ENCODE data around the gene GPR137.
"Not testable (repeated sequence)": the region's sequence is repeated elsewhere in the genome, so short reads cannot be mapped to it uniquely, and the experiment has no call there.

GPR137 gene

DNA sequence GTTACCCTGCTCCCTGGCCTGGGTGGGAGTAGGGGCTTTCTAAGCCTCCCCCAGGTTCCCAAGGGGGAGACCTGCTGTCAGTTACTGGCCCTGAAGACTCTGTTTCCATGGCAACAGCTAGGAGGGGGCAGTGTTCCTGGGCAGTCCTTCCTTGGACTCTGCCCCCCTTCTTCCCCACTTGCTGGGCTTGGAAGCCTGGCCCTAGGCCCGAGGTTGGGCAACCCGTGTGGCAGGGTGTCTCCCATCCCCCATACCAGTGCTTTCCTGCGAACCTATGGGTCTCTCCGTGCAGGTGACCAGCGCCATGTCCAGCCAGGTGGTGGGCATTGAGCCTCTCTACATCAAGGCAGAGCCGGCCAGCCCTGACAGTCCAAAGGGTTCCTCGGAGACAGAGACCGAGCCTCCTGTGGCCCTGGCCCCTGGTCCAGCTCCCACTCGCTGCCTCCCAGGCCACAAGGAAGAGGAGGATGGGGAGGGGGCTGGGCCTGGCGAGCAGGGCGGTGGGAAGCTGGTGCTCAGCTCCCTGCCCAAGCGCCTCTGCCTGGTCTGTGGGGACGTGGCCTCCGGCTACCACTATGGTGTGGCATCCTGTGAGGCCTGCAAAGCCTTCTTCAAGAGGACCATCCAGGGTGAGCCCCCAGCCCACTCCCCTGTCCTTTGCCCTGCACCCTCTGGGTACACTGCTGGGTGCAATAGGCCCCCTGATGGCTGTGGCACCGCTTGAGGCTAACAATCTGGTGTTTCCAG lies 21.4 kb downstream of the GPR137 start:
- DNase-seq (ENCODE audit: low read depth) = no peak

DNA sequence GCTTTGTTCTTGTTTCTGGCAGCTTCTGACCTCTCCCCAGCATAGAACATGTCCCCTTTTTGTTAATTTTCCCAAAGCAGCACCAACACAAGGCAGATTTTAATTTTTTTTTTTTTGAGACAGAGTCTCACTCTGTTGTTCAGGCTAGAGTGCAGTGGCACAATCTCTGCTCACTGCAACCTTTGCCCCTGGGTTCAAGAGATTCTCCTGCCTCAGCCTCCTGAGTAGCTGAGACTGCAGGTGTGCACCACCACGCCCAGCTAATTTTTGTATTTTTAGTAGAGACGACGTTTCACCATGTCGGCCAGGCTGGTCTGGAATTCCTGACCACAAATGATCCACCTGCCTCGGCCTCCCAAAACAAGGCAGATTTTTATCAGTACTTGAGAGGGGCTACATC lies 22.1 kb downstream of the GPR137 start:
- DNase-seq (ENCODE audit: low read depth) = not testable (repeated sequence)

More for the DNA sequence above, 21.4 kb downstream of the GPR137 start:
- TF ChIP-seq, protein P1, sequence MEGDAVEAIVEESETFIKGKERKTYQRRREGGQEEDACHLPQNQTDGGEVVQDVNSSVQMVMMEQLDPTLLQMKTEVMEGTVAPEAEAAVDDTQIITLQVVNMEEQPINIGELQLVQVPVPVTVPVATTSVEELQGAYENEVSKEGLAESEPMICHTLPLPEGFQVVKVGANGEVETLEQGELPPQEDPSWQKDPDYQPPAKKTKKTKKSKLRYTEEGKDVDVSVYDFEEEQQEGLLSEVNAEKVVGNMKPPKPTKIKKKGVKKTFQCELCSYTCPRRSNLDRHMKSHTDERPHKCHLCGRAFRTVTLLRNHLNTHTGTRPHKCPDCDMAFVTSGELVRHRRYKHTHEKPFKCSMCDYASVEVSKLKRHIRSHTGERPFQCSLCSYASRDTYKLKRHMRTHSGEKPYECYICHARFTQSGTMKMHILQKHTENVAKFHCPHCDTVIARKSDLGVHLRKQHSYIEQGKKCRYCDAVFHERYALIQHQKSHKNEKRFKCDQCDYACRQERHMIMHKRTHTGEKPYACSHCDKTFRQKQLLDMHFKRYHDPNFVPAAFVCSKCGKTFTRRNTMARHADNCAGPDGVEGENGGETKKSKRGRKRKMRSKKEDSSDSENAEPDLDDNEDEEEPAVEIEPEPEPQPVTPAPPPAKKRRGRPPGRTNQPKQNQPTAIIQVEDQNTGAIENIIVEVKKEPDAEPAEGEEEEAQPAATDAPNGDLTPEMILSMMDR (IDR thresholded peaks at IDR 0.05; ENCODE audit: control insufficient read depth, extremely low read depth, insufficient read depth) = no peak
- H3K4me3 ChIP-seq (ENCODE audit: low read depth, low read length) = peak overlapping the region; percentile 69

DNA sequence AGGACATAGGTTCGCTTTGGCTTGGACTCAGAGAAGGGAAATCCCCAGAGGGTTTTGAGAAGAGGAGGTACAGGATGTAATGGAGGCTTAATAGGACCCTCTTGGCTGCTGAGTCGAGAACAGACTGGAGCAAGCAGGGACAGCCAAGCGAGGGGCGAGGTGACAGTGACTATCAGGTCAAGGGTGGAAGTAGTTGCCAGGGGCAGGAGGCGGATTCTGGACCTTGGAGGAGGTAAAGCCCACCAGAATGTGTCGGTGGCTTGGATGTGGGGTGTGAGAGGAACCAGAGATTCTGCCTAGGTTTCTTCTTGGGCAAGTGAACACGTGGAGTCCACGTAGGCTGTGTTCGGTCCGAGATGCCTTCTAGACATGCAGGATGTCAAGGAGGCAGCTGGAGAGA lies 27.3 kb downstream of the GPR137 start:
- TF ChIP-seq, protein P1 (IDR thresholded peaks at IDR 0.05; ENCODE audit: control insufficient read depth, extremely low read depth, insufficient read depth) = no peak
- no peak overlapping the region for H3K4me3 ChIP-seq (ENCODE audit: low read depth, low read length)
- DNase-seq (ENCODE audit: low read depth) = no peak

More for the DNA sequence above, 22.1 kb downstream of the GPR137 start:
- H3K4me3 ChIP-seq (ENCODE audit: low read depth, low read length) = not testable (repeated sequence)

DNA sequence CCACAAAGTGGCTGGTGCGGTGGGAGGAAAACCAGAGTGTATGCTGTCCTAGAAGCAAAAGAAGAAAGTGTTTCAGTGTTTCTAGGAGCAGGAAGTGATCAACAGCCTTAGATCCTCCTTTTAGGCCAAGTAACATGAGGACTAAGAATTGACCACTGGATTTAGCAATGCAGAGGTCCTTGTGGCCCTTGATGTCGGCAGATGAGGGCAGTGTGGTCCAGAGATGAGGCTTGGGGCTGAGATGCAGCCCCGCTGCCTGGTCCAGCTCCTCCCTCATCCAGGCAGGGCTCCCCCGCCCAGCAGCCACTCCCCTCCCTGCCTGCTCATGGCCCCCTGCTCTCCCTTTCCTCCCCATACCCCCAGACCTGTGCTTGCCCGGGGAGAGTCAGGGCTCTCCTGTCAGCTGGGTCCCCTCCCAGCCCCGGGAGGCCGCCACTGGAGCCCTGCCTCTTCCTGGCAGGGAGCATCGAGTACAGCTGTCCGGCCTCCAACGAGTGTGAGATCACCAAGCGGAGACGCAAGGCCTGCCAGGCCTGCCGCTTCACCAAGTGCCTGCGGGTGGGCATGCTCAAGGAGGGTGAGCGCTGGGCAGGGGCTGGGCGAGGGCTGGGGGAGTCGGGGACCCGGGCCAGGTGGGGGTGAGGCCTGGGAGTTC lies 28.0 kb downstream of the GPR137 start:
- H3K4me3 ChIP-seq (ENCODE audit: low read depth, low read length) = no peak overlapping the region
- TF ChIP-seq, protein P1 (IDR thresholded peaks at IDR 0.05; ENCODE audit: control insufficient read depth, extremely low read depth, insufficient read depth) = no peak
- DNase-seq (ENCODE audit: low read depth) = no peak

DNA sequence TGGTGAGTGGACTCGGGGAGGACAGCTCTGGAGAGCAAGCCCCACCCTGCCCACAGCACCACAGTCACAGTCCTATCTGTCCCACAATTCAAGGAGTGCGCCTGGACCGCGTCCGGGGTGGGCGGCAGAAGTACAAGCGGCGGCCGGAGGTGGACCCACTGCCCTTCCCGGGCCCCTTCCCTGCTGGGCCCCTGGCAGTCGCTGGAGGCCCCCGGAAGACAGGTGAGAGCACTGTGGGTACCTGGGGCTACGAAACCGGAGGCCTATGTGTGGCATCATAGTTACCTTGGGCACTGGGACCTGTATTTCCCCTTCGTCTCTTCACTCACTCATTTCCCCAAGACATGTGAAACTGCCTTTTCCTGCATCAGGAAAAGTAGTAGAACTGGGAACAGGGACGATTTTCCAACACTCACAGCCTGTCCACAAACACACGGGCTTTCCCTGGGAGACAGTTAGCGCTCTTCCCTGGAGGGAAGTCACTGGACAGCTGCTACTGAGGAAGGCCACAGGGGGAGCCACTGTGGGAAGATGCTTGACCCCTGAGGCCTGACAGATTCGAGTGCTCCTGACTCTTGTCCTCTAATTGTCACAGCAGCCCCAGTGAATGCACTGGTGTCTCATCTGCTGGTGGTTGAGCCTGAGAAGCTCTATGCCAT lies 28.6 kb downstream of the GPR137 start:
- no peak overlapping the region for H3K4me3 ChIP-seq (ENCODE audit: low read depth, low read length)

DNA sequence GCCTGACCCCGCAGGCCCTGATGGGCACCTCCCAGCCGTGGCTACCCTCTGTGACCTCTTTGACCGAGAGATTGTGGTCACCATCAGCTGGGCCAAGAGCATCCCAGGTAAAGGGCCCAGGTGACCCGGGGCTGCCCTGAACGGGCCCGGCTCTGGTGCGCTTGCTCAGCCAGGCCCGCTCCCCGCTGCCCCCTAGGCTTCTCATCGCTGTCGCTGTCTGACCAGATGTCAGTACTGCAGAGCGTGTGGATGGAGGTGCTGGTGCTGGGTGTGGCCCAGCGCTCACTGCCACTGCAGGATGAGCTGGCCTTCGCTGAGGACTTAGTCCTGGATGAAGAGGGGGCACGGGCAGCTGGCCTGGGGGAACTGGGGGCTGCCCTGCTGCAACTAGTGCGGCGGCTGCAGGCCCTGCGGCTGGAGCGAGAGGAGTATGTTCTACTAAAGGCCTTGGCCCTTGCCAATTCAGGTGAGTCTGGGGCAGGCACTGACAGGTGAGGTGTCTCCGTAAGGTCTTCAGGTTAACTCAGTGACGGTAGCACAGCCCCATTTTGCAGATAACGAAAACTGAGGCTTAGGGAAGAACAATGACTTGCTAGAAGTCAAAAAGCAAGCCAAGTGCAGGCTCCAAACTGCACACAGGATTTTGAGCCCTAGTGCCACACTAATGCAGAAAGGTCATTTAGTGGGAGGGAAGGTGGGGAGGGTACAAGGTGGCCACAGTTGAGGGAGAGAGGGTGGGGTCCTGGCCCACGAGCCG lies 29.3 kb downstream of the GPR137 start:
- H3K4me3 ChIP-seq (ENCODE audit: low read depth, low read length) = no peak overlapping the region
- TF ChIP-seq, protein P1 (IDR thresholded peaks at IDR 0.05; ENCODE audit: control insufficient read depth, extremely low read depth, insufficient read depth) = peak; percentile 10; the same call in 1 of the 2 replicates
- DNase-seq (ENCODE audit: low read depth) = no peak

More for the DNA sequence above, 28.6 kb downstream of the GPR137 start:
- TF ChIP-seq, protein P1 (IDR thresholded peaks at IDR 0.05; ENCODE audit: control insufficient read depth, extremely low read depth, insufficient read depth) = 0 out of 2 replicates have a peak, but pooled peaks have one; percentile 15
- DNase-seq (ENCODE audit: low read depth) = no peak

DNA sequence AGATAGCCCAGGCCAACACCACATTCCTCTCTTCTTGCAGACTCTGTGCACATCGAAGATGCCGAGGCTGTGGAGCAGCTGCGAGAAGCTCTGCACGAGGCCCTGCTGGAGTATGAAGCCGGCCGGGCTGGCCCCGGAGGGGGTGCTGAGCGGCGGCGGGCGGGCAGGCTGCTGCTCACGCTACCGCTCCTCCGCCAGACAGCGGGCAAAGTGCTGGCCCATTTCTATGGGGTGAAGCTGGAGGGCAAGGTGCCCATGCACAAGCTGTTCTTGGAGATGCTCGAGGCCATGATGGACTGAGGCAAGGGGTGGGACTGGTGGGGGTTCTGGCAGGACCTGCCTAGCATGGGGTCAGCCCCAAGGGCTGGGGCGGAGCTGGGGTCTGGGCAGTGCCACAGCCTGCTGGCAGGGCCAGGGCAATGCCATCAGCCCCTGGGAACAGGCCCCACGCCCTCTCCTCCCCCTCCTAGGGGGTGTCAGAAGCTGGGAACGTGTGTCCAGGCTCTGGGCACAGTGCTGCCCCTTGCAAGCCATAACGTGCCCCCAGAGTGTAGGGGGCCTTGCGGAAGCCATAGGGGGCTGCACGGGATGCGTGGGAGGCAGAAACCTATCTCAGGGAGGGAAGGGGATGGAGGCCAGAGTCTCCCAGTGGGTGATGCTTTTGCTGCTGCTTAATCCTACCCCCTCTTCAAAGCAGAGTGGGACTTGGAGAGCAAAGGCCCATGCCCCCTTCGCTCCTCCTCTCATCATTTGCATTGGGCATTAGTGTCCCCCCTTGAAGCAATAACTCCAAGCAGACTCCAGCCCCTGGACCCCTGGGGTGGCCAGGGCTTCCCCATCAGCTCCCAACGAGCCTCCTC lies 30.2 kb downstream of the GPR137 start:
- peak overlapping the region; percentile 83 for H3K4me3 ChIP-seq (ENCODE audit: low read depth, low read length)
- not testable (repeated sequence) for DNase-seq (ENCODE audit: low read depth)
